HG02938 (cell line): ENCODE results near the gene ST6GALNAC2.
"Not testable (repeated sequence)": the region's sequence is repeated elsewhere in the genome, so short reads cannot be mapped to it uniquely, and the experiment has no call there.

Source experiments
- ATAC-seq: cut with Tn5 transposase; IDR thresholded peaks from one replicate; pipeline ENCODE4 v1.9.1; 2021; ENCODE audit warnings: mild to moderate bottlenecking, moderate library complexity; ENCODE audit not compliant: unreplicated experiment

The ST6GALNAC2 gene

DNA sequence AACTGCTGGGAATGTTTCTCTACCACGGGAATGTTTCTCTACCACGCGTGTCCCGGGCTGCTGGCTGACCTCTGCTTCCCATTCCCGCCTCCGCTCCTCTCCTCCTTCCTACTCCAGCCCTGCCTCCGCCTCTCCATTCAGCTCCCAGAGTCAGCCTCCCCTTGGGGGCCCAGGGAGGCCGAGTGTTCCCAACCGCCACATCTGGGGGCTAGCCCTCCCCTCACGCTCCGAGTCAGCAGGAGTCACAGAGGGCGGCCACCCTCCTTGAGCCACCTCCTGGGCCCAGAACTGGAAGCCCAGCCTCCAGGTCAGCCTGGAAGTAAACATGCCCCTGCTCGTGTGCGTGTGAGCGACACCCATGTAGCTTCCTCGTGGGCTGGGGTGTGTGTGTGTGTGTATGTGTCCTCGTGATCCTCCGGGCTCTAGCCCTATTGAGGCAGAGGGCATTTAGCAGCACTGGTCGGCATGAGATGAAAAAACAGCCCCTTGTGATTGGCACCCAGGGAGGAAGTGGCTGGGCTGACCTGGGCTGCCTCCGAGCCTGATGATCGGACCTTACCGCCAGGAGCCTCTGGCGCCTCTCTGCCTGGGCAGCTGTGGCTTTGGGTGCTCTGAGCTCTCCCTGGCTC, 55.5 kb downstream of the ST6GALNAC2 start:
- ATAC-seq = no peak

DNA sequence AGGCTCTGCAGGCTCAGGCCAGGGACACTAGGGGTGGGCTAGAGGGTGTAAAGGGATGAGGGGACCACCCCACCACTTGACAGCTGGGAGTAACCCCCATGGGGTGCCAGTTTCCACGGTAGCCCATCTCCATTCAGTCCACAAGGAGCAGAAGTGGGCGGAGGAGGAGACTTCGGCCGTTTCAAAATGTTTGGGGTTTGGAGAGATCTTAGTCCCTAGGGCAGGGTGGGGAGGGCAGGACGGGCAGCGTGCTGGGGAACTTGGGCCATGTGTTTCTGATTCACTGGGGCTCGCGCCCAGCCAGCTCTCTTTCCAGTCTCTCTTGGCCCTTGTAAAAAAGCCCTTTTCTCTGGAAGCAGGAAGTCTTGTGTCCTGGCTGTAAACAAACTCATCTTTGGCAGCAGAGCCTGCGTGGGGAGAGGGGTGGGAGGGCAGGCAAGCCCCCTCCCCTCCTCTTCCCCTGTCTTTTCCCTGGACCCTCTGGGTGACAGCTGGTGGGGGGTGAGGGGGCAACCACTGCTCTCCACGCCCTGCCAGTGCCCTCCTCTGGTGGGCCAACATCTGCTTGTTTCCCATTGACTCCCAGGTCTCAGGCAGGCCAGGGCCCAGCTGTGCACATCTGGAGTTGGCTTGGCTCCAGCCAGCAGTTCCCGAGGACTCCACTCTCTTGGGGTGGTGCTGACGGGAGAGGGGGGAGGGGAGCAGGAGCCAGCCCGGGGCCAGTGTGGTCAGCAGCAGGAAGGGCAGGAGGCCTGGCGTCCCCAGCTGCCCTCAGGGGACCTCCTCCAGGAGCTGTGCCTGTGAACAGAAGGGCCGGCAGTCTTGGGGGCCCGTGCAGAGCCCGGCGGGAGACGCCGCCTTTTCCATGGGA, 56.2 kb downstream of the ST6GALNAC2 start:
- ATAC-seq = no peak

DNA sequence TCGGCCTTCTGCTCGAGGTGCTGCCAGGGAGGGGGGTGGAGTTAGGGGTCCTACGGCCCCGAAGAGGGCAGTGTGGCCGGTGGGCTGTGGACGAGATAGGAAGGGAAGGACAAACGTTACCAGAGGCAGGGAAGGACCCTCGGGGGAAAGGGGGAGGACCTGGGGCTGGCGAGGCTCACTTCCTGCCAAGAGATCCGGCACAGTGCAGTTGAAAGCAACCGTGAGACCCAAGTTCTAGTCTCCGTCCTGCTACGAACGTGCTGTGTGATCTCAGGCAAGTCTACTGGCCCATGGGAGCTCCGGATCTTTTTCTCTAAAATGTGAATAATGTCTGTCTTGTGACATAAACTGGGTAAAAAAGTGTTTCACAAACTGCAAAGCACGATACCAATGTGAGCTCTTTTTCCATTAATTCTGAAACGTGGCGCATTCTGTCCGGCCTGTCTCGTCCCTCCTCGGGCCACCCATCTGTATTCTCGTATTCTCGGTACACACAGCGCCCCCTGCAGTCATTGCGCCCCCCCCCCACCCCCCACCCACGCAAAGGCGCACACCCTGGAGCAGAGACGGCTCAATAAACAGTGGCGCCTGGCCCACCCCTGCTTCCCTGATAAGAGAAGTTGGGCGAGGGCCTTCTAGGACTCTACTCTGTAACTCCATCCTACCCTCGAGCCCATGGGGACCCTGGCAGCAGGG, 57.0 kb downstream of the ST6GALNAC2 start:
- no peak for ATAC-seq

DNA sequence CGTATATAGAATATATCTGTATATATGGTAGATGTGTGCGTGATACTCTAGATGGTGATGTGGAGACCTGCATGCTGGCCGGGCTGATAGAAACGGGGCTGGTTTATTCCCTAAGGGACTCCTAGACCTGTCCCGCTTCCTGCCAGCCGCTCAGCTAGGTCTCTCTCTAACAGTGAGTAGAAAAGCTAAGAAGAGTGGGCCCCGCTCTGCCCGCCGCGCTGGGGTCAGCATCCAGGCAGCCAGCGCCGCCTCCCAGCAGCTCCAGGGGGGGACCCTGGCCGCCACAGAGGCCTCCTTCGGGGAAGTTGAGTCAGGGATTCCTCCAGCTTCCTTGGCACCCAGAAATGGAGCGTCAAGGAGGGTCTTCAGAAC, 57.5 kb downstream of the ST6GALNAC2 start:
- ATAC-seq = peak; percentile 39

DNA sequence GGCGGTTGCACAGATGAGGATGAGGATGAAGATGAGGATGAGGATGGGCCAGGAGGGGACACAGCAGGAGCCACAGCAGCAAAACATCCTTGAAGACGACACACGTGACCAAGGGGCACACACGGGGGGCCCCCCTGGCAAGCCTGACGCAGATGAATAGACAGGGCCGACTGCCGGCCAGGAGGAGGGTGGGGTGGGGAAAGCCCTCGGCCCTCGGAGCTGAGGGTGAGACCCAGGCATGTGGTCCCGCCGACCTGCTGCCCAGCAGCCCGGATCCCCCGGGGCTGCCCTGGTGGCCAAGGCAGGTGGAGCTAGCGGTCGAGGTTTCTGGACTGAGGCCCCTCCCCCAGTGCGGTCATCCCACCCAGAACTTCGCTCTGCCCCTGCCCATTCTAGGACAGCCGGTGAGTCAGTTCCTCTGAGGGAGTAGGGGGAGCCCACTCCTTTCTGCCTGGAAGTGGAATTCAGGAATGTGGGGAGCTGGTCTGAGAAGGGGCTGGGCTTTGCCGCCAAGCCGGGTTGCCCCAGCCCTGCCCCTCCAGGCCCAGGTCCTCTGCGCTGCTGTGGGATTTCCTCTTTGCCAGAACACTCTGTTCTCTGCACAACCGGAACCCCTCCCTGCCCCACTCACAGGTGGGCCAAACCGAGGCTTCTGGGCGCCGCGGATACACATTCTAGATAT, 58.1 kb downstream of the ST6GALNAC2 start:
- peak; percentile 38 for ATAC-seq

DNA sequence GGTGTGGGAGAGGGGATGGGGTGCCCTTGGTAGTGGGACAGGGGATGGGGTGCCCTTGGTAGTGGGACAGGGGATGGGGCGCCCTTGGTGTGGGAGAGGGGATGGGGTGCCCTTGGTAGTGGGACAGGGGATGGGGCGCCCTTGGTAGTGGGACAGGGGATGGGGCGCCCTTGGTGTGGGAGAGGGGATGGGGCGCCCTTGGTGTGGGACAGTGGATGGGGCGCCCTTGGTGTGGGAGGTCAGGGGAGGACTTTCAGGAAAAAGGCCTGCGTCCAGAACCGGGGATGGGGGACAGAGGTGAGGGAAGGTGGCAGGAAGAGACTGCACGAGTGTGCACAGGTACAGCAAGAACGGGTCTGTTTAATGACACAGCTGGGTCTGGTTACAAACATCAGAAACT, 58.6 kb downstream of the ST6GALNAC2 start:
- ATAC-seq = not testable (repeated sequence)

DNA sequence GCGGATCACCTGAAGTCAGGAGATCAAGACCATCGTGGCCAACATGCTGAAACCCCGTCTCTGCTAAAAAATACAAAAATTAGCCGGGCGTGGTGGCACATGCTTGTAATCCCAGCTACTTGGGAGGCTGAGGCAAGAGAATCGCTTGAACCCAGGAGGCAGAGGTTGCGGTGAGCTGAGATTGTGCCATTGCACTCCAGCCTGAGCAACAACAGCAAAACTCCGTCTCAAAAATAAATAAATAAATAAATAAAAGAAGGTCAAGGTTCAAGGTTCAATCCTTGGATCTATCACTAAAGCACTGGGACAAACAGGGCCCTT, 60.2 kb downstream of the ST6GALNAC2 start:
- ATAC-seq = not testable (repeated sequence)

DNA sequence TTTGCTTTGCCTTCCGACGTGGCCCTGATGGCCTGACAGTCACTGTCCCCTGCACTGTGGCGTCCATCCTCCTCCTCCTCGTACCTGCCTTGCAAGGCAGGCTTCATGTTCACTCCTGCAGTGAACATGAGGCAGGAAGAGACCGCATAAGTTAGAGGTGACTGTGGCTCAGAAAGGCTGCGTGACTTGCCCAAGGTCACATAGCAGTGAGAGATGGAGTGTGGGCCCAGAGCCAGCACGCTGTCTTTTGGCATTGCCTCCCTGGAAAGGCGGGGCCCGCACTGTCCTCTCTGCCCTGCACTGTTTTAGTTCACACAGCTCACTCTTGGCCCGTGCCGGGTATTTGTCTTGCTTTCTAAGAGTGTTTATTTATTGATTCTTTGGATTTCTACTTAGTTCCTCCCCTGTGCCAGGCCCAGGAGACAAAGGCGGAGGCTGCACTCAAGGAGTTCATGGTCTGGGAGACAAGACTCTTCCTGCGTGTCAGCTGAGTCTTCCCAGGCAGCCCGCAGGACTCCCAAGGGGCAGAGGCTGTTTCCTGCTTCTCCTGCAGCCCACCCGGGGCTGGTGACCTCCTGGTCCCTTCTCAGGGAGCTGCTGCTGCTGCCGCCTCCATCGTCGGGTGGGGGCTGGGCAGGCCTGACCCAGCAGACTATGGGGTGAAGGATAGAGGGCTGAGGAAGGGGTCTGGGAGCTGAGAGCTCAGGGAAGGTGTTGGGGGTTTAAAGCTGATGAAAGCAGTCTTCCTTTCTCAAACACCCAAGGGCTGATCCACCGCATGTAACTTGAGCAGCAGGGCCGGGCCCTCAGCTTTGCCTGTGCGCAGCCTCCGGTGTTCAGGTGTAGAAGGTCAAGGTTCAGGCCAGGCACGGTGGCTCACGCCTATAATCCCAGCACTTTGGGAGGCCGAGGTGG, 60.8 kb downstream of the ST6GALNAC2 start:
- no peak for ATAC-seq

DNA sequence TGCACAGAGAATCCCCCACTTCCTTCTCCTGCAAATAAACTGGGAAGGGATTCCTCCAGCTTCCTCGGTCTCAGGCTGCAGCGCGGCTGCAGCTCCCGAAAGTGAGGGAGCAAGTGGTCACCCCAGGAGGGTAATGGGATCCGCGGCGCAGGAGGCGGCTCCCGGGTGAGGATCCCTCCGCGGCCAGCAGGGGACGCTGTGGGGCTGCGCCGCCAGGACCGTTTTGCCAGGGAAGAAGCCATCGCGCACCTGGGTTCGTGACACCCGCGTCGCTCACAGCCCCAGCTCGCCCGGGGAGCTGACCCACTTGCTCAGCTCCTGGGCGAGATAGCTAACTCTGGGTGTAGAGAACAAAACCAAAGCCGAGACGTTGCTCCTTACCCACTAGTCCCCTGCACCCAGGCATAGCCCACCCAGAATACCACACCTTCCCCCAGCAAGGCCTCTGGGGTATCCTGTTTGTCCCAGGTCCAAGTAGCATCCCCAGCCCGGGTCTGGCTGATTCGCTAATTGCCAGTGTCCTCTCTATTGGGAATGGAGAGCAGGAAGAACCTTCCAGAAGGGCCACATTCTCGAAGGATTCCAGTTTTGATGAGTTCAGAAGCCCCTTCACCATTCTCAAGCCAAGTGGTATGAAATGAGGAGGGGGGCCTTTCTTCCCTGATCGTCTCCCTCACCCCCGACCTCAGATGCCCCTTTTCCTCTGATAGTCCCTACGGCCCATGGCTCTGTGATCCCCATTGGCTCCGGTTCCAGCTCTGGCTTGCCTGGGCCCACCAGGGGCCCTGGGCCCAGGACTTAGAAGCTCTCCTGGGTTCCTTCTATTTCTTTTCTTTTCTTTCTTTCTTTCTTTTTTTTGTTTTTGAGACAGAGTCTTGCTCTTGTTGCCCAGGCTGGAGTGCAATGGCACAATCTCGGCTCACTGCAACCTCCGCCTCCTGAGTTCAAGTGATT, 62.3 kb downstream of the ST6GALNAC2 start:
- no peak for ATAC-seq

DNA sequence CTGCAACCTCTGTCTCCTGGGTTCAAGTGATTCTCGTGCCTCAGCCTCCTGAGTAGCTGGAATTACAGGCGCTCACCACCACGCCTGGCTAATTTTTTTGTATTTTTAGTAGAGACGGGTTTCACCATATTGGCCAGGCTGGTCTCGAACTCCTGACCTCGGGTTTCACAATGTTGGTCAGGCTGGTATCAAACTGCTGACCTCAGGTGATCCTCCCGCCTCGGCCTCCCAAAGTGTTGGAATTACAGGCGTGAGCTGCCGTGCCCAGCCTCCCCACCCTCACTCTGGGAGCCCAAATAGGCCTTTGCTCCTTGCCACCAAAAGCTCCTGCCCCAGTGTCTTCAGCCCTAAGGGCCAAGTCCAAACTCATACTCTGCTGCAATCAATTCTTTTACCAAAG, 64.0 kb downstream of the ST6GALNAC2 start:
- ATAC-seq = not testable (repeated sequence)

DNA sequence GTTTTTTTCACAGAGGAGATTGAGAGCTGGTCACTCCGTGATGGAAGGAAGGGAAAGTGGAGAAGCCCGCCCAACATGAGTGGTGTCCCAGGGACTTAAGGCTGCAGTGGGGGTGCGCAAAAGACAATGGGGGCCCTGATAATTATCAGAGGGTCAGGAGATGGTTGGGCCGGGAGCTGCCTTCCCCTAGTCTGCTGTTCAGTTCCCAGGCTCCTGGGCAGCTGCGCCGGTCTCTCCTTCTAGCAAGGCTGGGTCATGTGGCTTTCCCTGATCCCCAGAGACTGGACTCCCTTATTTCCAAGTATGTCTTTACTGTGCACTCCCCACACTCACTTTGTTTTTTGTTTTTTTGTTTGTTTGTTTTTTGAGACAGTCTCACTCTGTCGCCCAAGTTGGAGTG, 64.4 kb downstream of the ST6GALNAC2 start:
- ATAC-seq = no peak

DNA sequence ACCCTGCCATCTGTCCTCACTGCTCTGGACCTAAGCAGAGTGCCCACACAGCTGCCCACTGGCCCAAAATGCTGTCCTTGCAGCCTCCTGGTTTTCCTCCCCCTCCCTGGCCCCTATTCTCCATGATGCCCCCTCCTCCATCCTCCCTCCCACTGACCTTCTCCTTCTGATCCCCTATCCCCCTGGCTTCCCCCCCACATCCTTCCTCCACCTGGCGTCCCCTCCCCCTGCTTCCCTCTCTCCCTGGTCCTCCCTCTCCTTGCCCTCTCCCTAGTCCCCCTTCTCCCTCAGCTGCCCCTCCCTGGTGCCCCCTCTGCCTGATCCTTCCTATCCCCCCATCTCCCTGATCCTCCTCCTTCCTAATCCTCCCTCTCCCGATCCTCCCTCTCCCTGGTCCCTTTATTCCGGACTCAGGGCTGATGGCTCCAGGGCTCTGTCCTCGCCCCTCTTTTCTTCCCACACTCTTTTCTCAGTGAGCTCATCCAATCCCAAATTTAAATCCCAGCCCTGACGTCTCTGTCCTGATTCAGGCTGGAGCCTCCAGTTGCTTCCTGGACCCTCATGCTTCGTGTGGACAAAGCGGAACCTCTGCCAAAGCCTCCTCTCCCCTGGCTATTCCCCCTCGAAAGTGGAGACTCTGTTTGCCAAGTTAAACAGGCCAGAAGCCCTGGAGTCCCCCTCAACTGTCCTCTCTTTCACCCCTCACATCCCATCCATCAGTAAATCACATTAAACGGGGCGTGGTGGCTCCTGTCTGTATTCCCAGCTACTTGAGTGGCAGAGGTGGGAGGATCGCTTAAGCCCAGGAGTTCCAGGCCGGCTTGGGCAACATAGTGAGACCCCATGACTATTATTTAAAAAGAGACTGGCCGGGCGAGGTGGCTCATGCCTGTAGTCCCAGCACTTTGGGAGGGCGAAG, 66.4 kb downstream of the ST6GALNAC2 start:
- no peak for ATAC-seq

DNA sequence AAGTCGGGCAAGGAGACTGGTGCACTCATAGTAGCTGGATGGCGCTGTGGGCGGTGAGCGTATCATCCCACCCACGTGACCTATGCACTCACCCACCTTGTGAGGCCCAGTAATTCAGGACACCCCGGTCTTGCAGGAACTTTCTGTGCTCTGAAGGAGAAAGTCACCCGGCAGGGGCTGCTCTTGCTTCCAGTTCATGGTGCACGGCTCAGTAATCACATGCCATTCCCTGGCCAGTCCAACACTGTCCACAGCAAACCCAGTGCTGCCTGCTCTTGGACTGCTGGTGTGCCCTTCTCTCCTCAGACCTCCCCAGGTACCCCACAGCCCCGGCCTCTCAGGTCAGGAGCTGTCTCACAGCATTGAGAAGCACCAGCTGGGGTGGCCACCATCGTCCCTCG, 68.0 kb downstream of the ST6GALNAC2 start:
- no peak for ATAC-seq
